WTC11 (cell line): ENCODE results near the gene CFAP299.

ENCODE experiments used
- CTCF ChIP-seq: fragments of 200-600 bp; IDR thresholded peaks from 2 replicates; pipeline ENCODE4 v1.8.0; 2022; ENCODE audit warnings: antibody characterized with exemption
- HMGXB4 ChIP-seq: sonication (generic); formaldehyde crosslinking; IDR thresholded peaks from 2 replicates; pipeline ENCODE4 v1.8.1; 2023; ENCODE audit warnings: mild to moderate bottlenecking, moderate library complexity, missing genetic modification reagents
- MXD4 ChIP-seq: fragments of 250-450 bp; sonication (Bioruptor Pico); IDR thresholded peaks from 2 replicates; pipeline ENCODE4 v1.8.0; 2021; ENCODE audit warnings: mild to moderate bottlenecking, moderate library complexity, borderline replicate concordance
- NFYB ChIP-seq: sonication (generic); formaldehyde crosslinking; conservative IDR thresholded peaks from 2 replicates; pipeline ENCODE4 v1.8.0; 2022; ENCODE audit warnings: low read depth, missing genetic modification reagents
- TP53 ChIP-seq: sonication (generic); formaldehyde crosslinking; IDR thresholded peaks from 2 replicates; pipeline ENCODE4 v1.8.1; 2023; ENCODE audit warnings: mild to moderate bottlenecking, missing genetic modification reagents
- TF ChIP-seq, protein P1 (sequence below): sonication (generic); formaldehyde crosslinking; IDR thresholded peaks from 2 replicates; pipeline ENCODE4 v1.8.1; 2022; ENCODE audit warnings: low read depth, missing genetic modification reagents, borderline replicate concordance
- TF ChIP-seq, protein P2 (sequence below): sonication (generic); formaldehyde crosslinking; IDR thresholded peaks from 2 replicates; pipeline ENCODE4 v1.8.0; 2022; ENCODE audit warnings: mild to moderate bottlenecking, missing genetic modification reagents

GRCh38 chr4:80306260-80306659, 29.3 kb upstream of the CFAP299 start:
- TF ChIP-seq MXD4 (no peak), CTCF (no peak), NFYB (CRISPR knock-in tag) (no peak), TP53 (CRISPR knock-in tag) (no peak), HMGXB4 (CRISPR knock-in tag) (no peak)
- TF ChIP-seq, protein P1, sequence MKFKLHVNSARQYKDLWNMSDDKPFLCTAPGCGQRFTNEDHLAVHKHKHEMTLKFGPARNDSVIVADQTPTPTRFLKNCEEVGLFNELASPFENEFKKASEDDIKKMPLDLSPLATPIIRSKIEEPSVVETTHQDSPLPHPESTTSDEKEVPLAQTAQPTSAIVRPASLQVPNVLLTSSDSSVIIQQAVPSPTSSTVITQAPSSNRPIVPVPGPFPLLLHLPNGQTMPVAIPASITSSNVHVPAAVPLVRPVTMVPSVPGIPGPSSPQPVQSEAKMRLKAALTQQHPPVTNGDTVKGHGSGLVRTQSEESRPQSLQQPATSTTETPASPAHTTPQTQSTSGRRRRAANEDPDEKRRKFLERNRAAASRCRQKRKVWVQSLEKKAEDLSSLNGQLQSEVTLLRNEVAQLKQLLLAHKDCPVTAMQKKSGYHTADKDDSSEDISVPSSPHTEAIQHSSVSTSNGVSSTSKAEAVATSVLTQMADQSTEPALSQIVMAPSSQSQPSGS (CRISPR knock-in tag) = no peak
- TF ChIP-seq, protein P2, sequence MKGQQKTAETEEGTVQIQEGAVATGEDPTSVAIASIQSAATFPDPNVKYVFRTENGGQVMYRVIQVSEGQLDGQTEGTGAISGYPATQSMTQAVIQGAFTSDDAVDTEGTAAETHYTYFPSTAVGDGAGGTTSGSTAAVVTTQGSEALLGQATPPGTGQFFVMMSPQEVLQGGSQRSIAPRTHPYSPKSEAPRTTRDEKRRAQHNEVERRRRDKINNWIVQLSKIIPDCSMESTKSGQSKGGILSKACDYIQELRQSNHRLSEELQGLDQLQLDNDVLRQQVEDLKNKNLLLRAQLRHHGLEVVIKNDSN (CRISPR knock-in tag) = no peak
